Neural cell (in vitro differentiated cells): Measurements from ENCODE around the gene CCDC47.

ENCODE experiments used
- CTCF ChIP-seq: fragments of 450-650 bp; IDR thresholded peaks from 2 replicates; pipeline ENCODE4 v1.5.1; 2014; ENCODE audit warnings: antibody characterized with exemption, mild to moderate bottlenecking, moderate library complexity; ENCODE audit not compliant: poor library complexity, severe bottlenecking
- EP300 ChIP-seq: fragments of 450-650 bp; conservative IDR thresholded peaks from 2 replicates; pipeline ENCODE4 v1.6.1; 2014; ENCODE audit warnings: antibody characterized with exemption, mild to moderate bottlenecking, moderate library complexity; ENCODE audit not compliant: poor library complexity, severe bottlenecking
- EZH2 ChIP-seq: fragments of 200-600, 300-800 bp; shearing (Covaris generic), sonication (generic); IDR thresholded peaks from 2 replicates; pipeline ENCODE4 v1.6.1; 2014; ENCODE audit warnings: antibody characterized with exemption, low read length, borderline replicate concordance, mild to moderate bottlenecking; ENCODE audit not compliant: insufficient read depth, poor library complexity, severe bottlenecking
- POLR2AphosphoS5 ChIP-seq: IDR thresholded peaks from 2 replicates; pipeline ENCODE4 v1.6.1; 2012
- RAD21 ChIP-seq: fragments of 450-650 bp; conservative IDR thresholded peaks from 2 replicates; pipeline ENCODE4 v1.6.1; 2014; ENCODE audit warnings: antibody characterized with exemption, mild to moderate bottlenecking, moderate library complexity
- SMC3 ChIP-seq: fragments of 450-650 bp; conservative IDR thresholded peaks from 2 replicates; pipeline ENCODE4 v1.6.1; 2014; ENCODE audit warnings: antibody characterized with exemption, mild to moderate bottlenecking, moderate library complexity; ENCODE audit not compliant: poor library complexity
- TAF1 ChIP-seq: IDR thresholded peaks from 2 replicates; pipeline ENCODE4 v1.6.1; 2012; ENCODE audit warnings: low read depth
- TF ChIP-seq, protein P1 (sequence below): IDR thresholded peaks from 2 replicates; pipeline ENCODE4 v1.6.1; 2012; ENCODE audit warnings: borderline replicate concordance

- TF ChIP-seq TAF1: no peak
- TF ChIP-seq CTCF: no peak
- no peak for TF ChIP-seq POLR2AphosphoS5
- TF ChIP-seq RAD21: no peak
- no peak for TF ChIP-seq SMC3
- no peak for TF ChIP-seq EP300
- no peak for TF ChIP-seq EZH2
- TF ChIP-seq, protein P1, sequence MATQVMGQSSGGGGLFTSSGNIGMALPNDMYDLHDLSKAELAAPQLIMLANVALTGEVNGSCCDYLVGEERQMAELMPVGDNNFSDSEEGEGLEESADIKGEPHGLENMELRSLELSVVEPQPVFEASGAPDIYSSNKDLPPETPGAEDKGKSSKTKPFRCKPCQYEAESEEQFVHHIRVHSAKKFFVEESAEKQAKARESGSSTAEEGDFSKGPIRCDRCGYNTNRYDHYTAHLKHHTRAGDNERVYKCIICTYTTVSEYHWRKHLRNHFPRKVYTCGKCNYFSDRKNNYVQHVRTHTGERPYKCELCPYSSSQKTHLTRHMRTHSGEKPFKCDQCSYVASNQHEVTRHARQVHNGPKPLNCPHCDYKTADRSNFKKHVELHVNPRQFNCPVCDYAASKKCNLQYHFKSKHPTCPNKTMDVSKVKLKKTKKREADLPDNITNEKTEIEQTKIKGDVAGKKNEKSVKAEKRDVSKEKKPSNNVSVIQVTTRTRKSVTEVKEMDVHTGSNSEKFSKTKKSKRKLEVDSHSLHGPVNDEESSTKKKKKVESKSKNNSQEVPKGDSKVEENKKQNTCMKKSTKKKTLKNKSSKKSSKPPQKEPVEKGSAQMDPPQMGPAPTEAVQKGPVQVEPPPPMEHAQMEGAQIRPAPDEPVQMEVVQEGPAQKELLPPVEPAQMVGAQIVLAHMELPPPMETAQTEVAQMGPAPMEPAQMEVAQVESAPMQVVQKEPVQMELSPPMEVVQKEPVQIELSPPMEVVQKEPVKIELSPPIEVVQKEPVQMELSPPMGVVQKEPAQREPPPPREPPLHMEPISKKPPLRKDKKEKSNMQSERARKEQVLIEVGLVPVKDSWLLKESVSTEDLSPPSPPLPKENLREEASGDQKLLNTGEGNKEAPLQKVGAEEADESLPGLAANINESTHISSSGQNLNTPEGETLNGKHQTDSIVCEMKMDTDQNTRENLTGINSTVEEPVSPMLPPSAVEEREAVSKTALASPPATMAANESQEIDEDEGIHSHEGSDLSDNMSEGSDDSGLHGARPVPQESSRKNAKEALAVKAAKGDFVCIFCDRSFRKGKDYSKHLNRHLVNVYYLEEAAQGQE: no peak
Measured at GRCh38 chr17:63722403-63722802, 51.0 kb downstream of the CCDC47 start.
